Measurements from ENCODE around the gene SYPL2. TPM values are rescaled to one million over a fixed set of nuclear protein-coding genes. Genes with fewer than 3 reads are reported as not detected.

SYPL2 gene
- total and polyA plus RNA-seq, 2 donors (not counting 3 experiments of a cell fraction or from before 2014, with no cell fraction given) = not detected

- dilution Hi-C loops (cut with MboI; ENCODE audit: extremely low pct_ligation_motif_present, low sequenced_read_pairs) = no loop called here
- H3K4me3 ChIP-seq (replicated peaks in 1 of 3; ENCODE audit: insufficient read depth in 1 of 3, low read depth in 1 of 3, low read length in 3 of 3) = peak within 1 kb of the TSS; percentile 42 to 49 (median 47)
- no TSS peak for BruUV-seq (replicated peaks)
- peak within 1 kb of the TSS; percentile 68 for H2AFZ ChIP-seq (ENCODE audit: low read depth, low read length)
- H3K79me2 ChIP-seq (ENCODE audit: control insufficient read depth, insufficient read depth, low read length) = no peaks in the 10 kb centered on the region
- no peaks in the 10 kb centered on the region for H3K36me3 ChIP-seq (ENCODE audit: control insufficient read depth in 2 of 2, extremely low read depth in 1 of 2, insufficient read depth in 2 of 2, low read length in 2 of 2)
- FAIRE-seq (no peak), DNase-seq (ENCODE audit: low read depth, low spot score) (peak; percentile 54)
- ChIA-PET POLR2A (no interaction called here), CTCF (interaction anchor here (0.6 to 23.0 kb wide), 6 partner anchors 10 to 108 kb away, joined by 3 to 955 read pairs (median 12); partner anchors contain the start of genes CYB561D1 and GPR61)
- no peak within 1 kb of the TSS for H3K27ac ChIP-seq (ENCODE audit: insufficient read depth, low read depth, low read length)
- intact Hi-C loops (cut with micrococcal nuclease) = loop anchor here (1.0 kb wide), 1 partner anchor 26 kb away; the partner anchor contains the start of gene ATXN7L2
- H3K9me1 ChIP-seq (replicated peaks; ENCODE audit: control insufficient read depth, extremely low read depth, insufficient read depth, low read length) = no peaks in the 10 kb centered on the region
- no peaks in the 10 kb centered on the region for H4K20me1 ChIP-seq (replicated peaks; ENCODE audit: control insufficient read depth, extremely low read depth, insufficient read depth, low read length)
- TF ChIP-seq JUN (IDR thresholded peaks at IDR 0.05; ENCODE audit: borderline replicate concordance, insufficient read depth, insufficient read length, low read depth) (no peak), EZH2 (IDR thresholded peaks at IDR 0.05; ENCODE audit: borderline replicate concordance, low read depth, low read length, severe bottlenecking) (no peak), FOS (IDR thresholded peaks at IDR 0.05; ENCODE audit: borderline replicate concordance, insufficient read depth, low read length) (no peak), POLR2A (IDR thresholded peaks at IDR 0.05; ENCODE audit: low read depth, low read length) (no peak), POLR2AphosphoS5 (IDR thresholded peaks at IDR 0.05; ENCODE audit: insufficient read depth, low read depth, low read length) (no peak), GATA2 (IDR thresholded peaks at IDR 0.05; ENCODE audit: insufficient read depth, insufficient read length, low read depth, low read length) (no peak), MYC (IDR thresholded peaks at IDR 0.05; ENCODE audit: low read depth, low read length) (no peak)
- TF ChIP-seq, protein P1, sequence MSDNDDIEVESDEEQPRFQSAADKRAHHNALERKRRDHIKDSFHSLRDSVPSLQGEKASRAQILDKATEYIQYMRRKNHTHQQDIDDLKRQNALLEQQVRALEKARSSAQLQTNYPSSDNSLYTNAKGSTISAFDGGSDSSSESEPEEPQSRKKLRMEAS (IDR thresholded peaks at IDR 0.05; ENCODE audit: insufficient read depth, insufficient read length) = no peak
- TF ChIP-seq, protein P2, sequence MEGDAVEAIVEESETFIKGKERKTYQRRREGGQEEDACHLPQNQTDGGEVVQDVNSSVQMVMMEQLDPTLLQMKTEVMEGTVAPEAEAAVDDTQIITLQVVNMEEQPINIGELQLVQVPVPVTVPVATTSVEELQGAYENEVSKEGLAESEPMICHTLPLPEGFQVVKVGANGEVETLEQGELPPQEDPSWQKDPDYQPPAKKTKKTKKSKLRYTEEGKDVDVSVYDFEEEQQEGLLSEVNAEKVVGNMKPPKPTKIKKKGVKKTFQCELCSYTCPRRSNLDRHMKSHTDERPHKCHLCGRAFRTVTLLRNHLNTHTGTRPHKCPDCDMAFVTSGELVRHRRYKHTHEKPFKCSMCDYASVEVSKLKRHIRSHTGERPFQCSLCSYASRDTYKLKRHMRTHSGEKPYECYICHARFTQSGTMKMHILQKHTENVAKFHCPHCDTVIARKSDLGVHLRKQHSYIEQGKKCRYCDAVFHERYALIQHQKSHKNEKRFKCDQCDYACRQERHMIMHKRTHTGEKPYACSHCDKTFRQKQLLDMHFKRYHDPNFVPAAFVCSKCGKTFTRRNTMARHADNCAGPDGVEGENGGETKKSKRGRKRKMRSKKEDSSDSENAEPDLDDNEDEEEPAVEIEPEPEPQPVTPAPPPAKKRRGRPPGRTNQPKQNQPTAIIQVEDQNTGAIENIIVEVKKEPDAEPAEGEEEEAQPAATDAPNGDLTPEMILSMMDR (IDR thresholded peaks at IDR 0.05; ENCODE audit: extremely low read depth in 1 of 2, insufficient read depth in 1 of 2, low read depth in 1 of 2, low read length in 2 of 2) = no peak
- peaks cover 6% of the 10 kb centered on the region for H3K4me1 ChIP-seq (ENCODE audit: control insufficient read depth, extremely low read depth, insufficient read depth, low read length)
- H3K27me3 ChIP-seq (ENCODE audit: control insufficient read depth in 2 of 2, insufficient read depth in 2 of 2, low read length in 2 of 2) = peaks cover 10 to 21% of the 10 kb centered on the region in 2 experiments
- H3K9ac ChIP-seq (replicated peaks; ENCODE audit: extremely low read depth, insufficient read depth, low read length) = no peak within 1 kb of the TSS
- H3K9me3 ChIP-seq (replicated peaks; ENCODE audit: control insufficient read depth, insufficient read depth, low read length) = no peaks in the 10 kb centered on the region
- peak within 1 kb of the TSS; percentile 65 for H3K4me2 ChIP-seq (ENCODE audit: insufficient read depth, low read length)
These were observed 43.1 kb downstream of the SYPL2 start, which contains the start of gene AMIGO1 for GRCh38 chr1:109509176-109510134. Gene AMIGO1 (minus strand): TSS chr1:109509727. CDS start chr1:109508912, 815 bp downstream.
